Measurements from ENCODE around the gene ONECUT3.

GRCh38 chr19:1775951-1776605, 22.8 kb downstream of the ONECUT3 start:
- no peak for TF ChIP-seq CTCF (conservative IDR thresholded peaks at IDR 0.05)
- TF ChIP-seq EZH2 (IDR thresholded peaks at IDR 0.05; ENCODE audit: low read depth): no peak

Measured in PC-9 (cell line).